Aorta (tissue), 5 donors: ENCODE data around the gene TRAFD1. TPM values are rescaled to one million over a fixed set of nuclear protein-coding genes. Genes with fewer than 3 reads are reported as not detected.

Experiments
- ATAC-seq: fragments of 200-7000 bp; cut with Tn5 transposase; one replicate; pipeline ENCODE4 v1.9.1; 2022; ENCODE audit warnings: moderate library complexity; ENCODE audit not compliant: low FRiP score
- DNase-seq, 2 donors: peaks; one replicate each; pipeline ENCODE4 v3.0.0-alpha.2; 2020
- H3K27ac ChIP-seq, 2 donors: one replicate each; pipeline ENCODE4 v1.5.1; 2013; ENCODE audit warnings: low read length in 2 of 2, mild to moderate bottlenecking in 2 of 2, moderate library complexity in 2 of 2, control low read depth in 1 of 2, inconsistent platforms in 1 of 2, low read depth in 1 of 2
- H3K27me3 ChIP-seq, 2 donors: one replicate each; pipeline ENCODE4 v1.6.1; 2013; ENCODE audit warnings: control low read depth in 1 of 2, low read length in 1 of 2, mild to moderate bottlenecking in 1 of 2, moderate library complexity in 1 of 2; ENCODE audit not compliant: insufficient read depth in 2 of 2, control insufficient read depth in 1 of 2
- H3K36me3 ChIP-seq, 2 donors: one replicate each; pipeline ENCODE4 v1.6.1; 2013; ENCODE audit warnings: control low read depth in 1 of 2, low read length in 1 of 2, mild to moderate bottlenecking in 1 of 2; ENCODE audit not compliant: insufficient read depth in 2 of 2, control insufficient read depth in 1 of 2
- H3K4me1 ChIP-seq, 2 donors: one replicate each; pipeline ENCODE4 v1.6.1; 2013; ENCODE audit warnings: low read length in 2 of 2, control low read depth in 1 of 2, mild to moderate bottlenecking in 1 of 2, moderate library complexity in 1 of 2; ENCODE audit not compliant: insufficient read depth in 2 of 2, control insufficient read depth in 1 of 2
- H3K4me3 ChIP-seq, 2 donors: one replicate each; pipeline ENCODE4 v1.5.1; 2013; ENCODE audit warnings: low read length in 2 of 2, control low read depth in 1 of 2, mild to moderate bottlenecking in 1 of 2
- H3K9me3 ChIP-seq: one replicate; pipeline ENCODE4 v1.6.1; 2013; ENCODE audit warnings: mild to moderate bottlenecking, low read length; ENCODE audit not compliant: control insufficient read depth
- WGBS, 2 donors: extraction: QIAGEN DNeasy Blood & Tissue Kit; methylation state at CpG; one replicate each; pipeline ENCODE4 v1.1.7; 2013; 5-methylcytosine and 5-hydroxymethylcytosine counted together
- intact Hi-C, 2 donors: fragments of 100-400 bp; cut with DNase I; formaldehyde crosslinking; loops; one replicate each; pipeline versions ENCODE4 v1.14.2 to v1.15.0; 2022
- polyA plus RNA-seq, 2 donors: library from polyadenylated mRNA; stranded (reverse); fragments of 200-250 nt; gene quantifications; one replicate each; pipeline ENCODE4 v1.2.3, GENCODE V29; 2013
- total RNA-seq, 2 donors: library from RNA; stranded (reverse); fragmentation: NEBNext Ultra II Directional; extraction: Animal tissue kit (Norgen Biotek cat#: 25700); gene quantifications; one replicate each; pipeline ENCODE4 v1.2.1, GENCODE V29; 2021
- donor health status: healthy with polysubstance abuse.
- donor health status: Bipolar disorder and iron deficiency.
- donor health status: DM: no; HTN: no; CAD: no.
- donor health status: DM: no; HTN: no; CAD: no.
- donor health status: DM: yes; HTN: yes; CAD: no.

Gene TRAFD1
- total and polyA plus RNA-seq, 4 donors, result 8.9 to 35.5 (median 23.6) TPM

GRCh38 chr12:112122823-112123690 is 2.3 kb upstream of the TRAFD1 start:
- H3K4me1 ChIP-seq, result peaks cover 0 to 1% of the 10 kb centered on the region in 2 donors
- no peak for ATAC-seq

GRCh38 chr12:112124918-112125249 is 476 bp upstream of the TRAFD1 start:
- no peaks in the 10 kb centered on the region for H3K27me3 ChIP-seq
- ATAC-seq (no peak), DNase-seq (no peak)
- peaks cover 0 to 2% of the 10 kb centered on the region in 2 donors for H3K4me1 ChIP-seq
- H3K9me3 ChIP-seq, result no peaks in the 10 kb centered on the region
- no peak overlapping the region for H3K27ac ChIP-seq
- no peak overlapping the region for H3K4me3 ChIP-seq
- H3K36me3 ChIP-seq, result no peaks in the 10 kb centered on the region
- intact Hi-C loops, result loop anchor here (5.0 kb wide), 2 partner anchors 438 to 723 kb away; partner anchors contain the start of genes ACAD10 (in 1 of the 2) and BRAP (in 1 of the 2)
- 0% methylated on average over 1 of the region's 1 CpG for WGBS, 2 donors

More at GRCh38 chr12:112122823-112123690, 2.3 kb upstream of the TRAFD1 start:
- no peak for DNase-seq
- Histone ChIP-seq H3K27ac (peak overlapping the region in 1 of 2 donors; percentile 41), H3K4me3 (no peak overlapping the region), H3K27me3 (no peaks in the 10 kb centered on the region), H3K36me3 (no peaks in the 10 kb centered on the region), H3K9me3 (no peaks in the 10 kb centered on the region)
- intact Hi-C loops, result loop anchor here in 1 of 2 donors (5.0 kb wide), 1 partner anchor 721 kb away; no protein-coding TSS in a partner anchor
- WGBS, 2 donors, result 54 to 58% methylated on average over 12 of the region's 12 CpGs

GRCh38 chr12:112126000-112126438 is 659 bp downstream of the TRAFD1 start:
- WGBS, 2 donors, result 1 to 2% methylated on average over 25 of the region's 25 CpGs
- peak overlapping the region in 1 of 2 donors; percentile 92 for H3K27ac ChIP-seq
- H3K9me3 ChIP-seq, result no peaks in the 10 kb centered on the region
- peaks cover 0 to 2% of the 10 kb centered on the region in 2 donors for H3K4me1 ChIP-seq
- DNase-seq (no peak), ATAC-seq (no peak)
- intact Hi-C loops, result loop anchor here in 1 of 2 donors (5.0 kb wide), 1 partner anchor 439 kb away; the partner anchor contains the start of genes ACAD10 and BRAP
- no peaks in the 10 kb centered on the region for H3K27me3 ChIP-seq
- H3K36me3 ChIP-seq, result no peaks in the 10 kb centered on the region
- peak overlapping the region; percentile 53 to 70 for H3K4me3 ChIP-seq

GRCh38 chr12:112126911-112127310 is 1.6 kb downstream of the TRAFD1 start:
- Histone ChIP-seq H3K9me3 (no peaks in the 10 kb centered on the region), H3K4me1 (peaks cover 0 to 2% of the 10 kb centered on the region in 2 donors), H3K36me3 (no peaks in the 10 kb centered on the region), H3K27me3 (no peaks in the 10 kb centered on the region), H3K27ac (no peak overlapping the region), H3K4me3 (no peak overlapping the region)
- no peak for ATAC-seq
- DNase-seq, result no peak
- intact Hi-C loops, result loop anchor here in 1 of 2 donors (5.0 kb wide), 1 partner anchor 440 kb away; the partner anchor contains the start of genes ACAD10 and BRAP
- 92% methylated on average over 7 of the region's 7 CpGs for WGBS, 2 donors

GRCh38 chr12:112130441-112130998 is 5.2 kb downstream of the TRAFD1 start:
- intact Hi-C loops, result no loop called here
- Histone ChIP-seq H3K27me3 (no peaks in the 10 kb centered on the region), H3K4me3 (peak overlapping the region in 1 of 2 donors; percentile 10), H3K9me3 (no peaks in the 10 kb centered on the region), H3K4me1 (peaks cover 0 to 2% of the 10 kb centered on the region in 2 donors), H3K36me3 (peaks cover 0 to 3% of the 10 kb centered on the region in 2 donors), H3K27ac (no peak overlapping the region)
- WGBS, 2 donors, result 32 to 39% methylated on average over 2 of the region's 2 CpGs
- no peak for DNase-seq
- no peak for ATAC-seq

- H3K27ac ChIP-seq, result no peak overlapping the region
- peaks cover 0 to 3% of the 10 kb centered on the region in 2 donors for H3K36me3 ChIP-seq
- intact Hi-C loops, result no loop called here
- WGBS, 2 donors, result 60 to 73% methylated on average over 1 of the region's 1 CpG
- no peak for DNase-seq
- H3K4me1 ChIP-seq, result peaks cover 0 to 2% of the 10 kb centered on the region in 2 donors
- no peaks in the 10 kb centered on the region for H3K9me3 ChIP-seq
- H3K27me3 ChIP-seq, result no peaks in the 10 kb centered on the region
- no peak for ATAC-seq
- no peak overlapping the region for H3K4me3 ChIP-seq
Measured at GRCh38 chr12:112131686-112132085, 6.3 kb downstream of the TRAFD1 start.

- Histone ChIP-seq H3K27ac (no peak overlapping the region), H3K36me3 (peaks cover 0 to 3% of the 10 kb centered on the region in 2 donors), H3K4me3 (no peak overlapping the region), H3K9me3 (no peaks in the 10 kb centered on the region), H3K27me3 (no peaks in the 10 kb centered on the region), H3K4me1 (no peaks in the 10 kb centered on the region)
- WGBS, 2 donors, result 88 to 91% methylated on average over 5 of the region's 5 CpGs
- intact Hi-C loops, result no loop called here
- DNase-seq (no peak), ATAC-seq (no peak)
Measured at GRCh38 chr12:112133418-112133817, 8.1 kb downstream of the TRAFD1 start.

GRCh38 chr12:112134731-112135130 is 9.4 kb downstream of the TRAFD1 start:
- Histone ChIP-seq H3K4me1 (no peaks in the 10 kb centered on the region), H3K9me3 (no peaks in the 10 kb centered on the region), H3K36me3 (peaks cover 0 to 3% of the 10 kb centered on the region in 2 donors), H3K27ac (no peak overlapping the region), H3K27me3 (no peaks in the 10 kb centered on the region), H3K4me3 (no peak overlapping the region)
- ATAC-seq (no peak), DNase-seq (no peak)
- intact Hi-C loops, result no loop called here
- WGBS, 2 donors, result 91 to 92% methylated on average over 3 of the region's 3 CpGs
